Stimulated activated CD4-positive, alpha-beta T cell treated with anti-CD3 and anti-CD28 coated beads, Interleukin-1b, Interleukin-23, amount 100 ng/mL, for 24 hours (primary cell): ENCODE measurements around the gene IFT43.

Experiments used
- DNase-seq, 4 experiments: peaks; one replicate each; pipeline ENCODE4 v3.0.0-alpha.2; 2020; ENCODE audit warnings: low read depth in 4 of 4, low spot score in 1 of 4

IFT43 gene

GRCh38 chr14:76077340-76077739 is 91.8 kb downstream of the IFT43 start:
- no peak for DNase-seq

- DNase-seq: no peak
Measured at GRCh38 chr14:76078501-76078900, 92.9 kb downstream of the IFT43 start.

GRCh38 chr14:76080025-76080424 is 94.5 kb downstream of the IFT43 start:
- DNase-seq: no peak

- no peak for DNase-seq
Measured at GRCh38 chr14:76080471-76080870, 94.9 kb downstream of the IFT43 start.

- DNase-seq: no peak
Measured at GRCh38 chr14:76081642-76082041, 96.1 kb downstream of the IFT43 start.

- no peak for DNase-seq
Measured at GRCh38 chr14:76083796-76084765, 98.5 kb downstream of the IFT43 start.

- no peak for DNase-seq
Measured at GRCh38 chr14:76085358-76085757, 99.8 kb downstream of the IFT43 start.

- DNase-seq: no peak
Measured at GRCh38 chr14:76086636-76087035, 101.1 kb downstream of the IFT43 start.

GRCh38 chr14:76088326-76088725 is 102.8 kb downstream of the IFT43 start:
- DNase-seq: no peak

- no peak for DNase-seq
Measured at GRCh38 chr14:76088771-76089571, 103.4 kb downstream of the IFT43 start.

GRCh38 chr14:76089575-76089974 is 104.0 kb downstream of the IFT43 start:
- DNase-seq: no peak

GRCh38 chr14:76090616-76091391 is 105.2 kb downstream of the IFT43 start:
- DNase-seq: no peak

GRCh38 chr14:76093077-76093476 is 107.5 kb downstream of the IFT43 start:
- no peak for DNase-seq

- no peak for DNase-seq
Measured at GRCh38 chr14:76096257-76096656, 110.7 kb downstream of the IFT43 start.

GRCh38 chr14:76097547-76097946 is 112.0 kb downstream of the IFT43 start:
- no peak for DNase-seq

- DNase-seq: no peak
Measured at GRCh38 chr14:76098047-76098446, 112.5 kb downstream of the IFT43 start.

- DNase-seq: no peak
Measured at GRCh38 chr14:76098916-76099675, 113.5 kb downstream of the IFT43 start.

- no peak for DNase-seq
Measured at GRCh38 chr14:76100236-76100635, 114.7 kb downstream of the IFT43 start.

GRCh38 chr14:76101391-76102379 is 116.1 kb downstream of the IFT43 start:
- no peak for DNase-seq
